ENCODE measurements around the gene GNB1L. TPM values are rescaled to one million over a fixed set of nuclear protein-coding genes. Genes with fewer than 3 reads are reported as not detected.

The GNB1L gene
- total RNA-seq, 1 experiment from 2014 or later: 12.2 TPM

GRCh38 chr22:19902245-19902715 lies 47.6 kb upstream of the GNB1L start:
- ATAC-seq: no peak
- no peaks in the 10 kb centered on the region for H3K9me3 ChIP-seq (ENCODE audit: control insufficient read depth, insufficient read depth, low read depth, low read length)
- CTCF ChIA-PET: no interaction called here
- H3K27me3 ChIP-seq (ENCODE audit: control insufficient read depth, insufficient read depth, low read length): no peaks in the 10 kb centered on the region
- peaks cover 12% of the 10 kb centered on the region for H3K4me1 ChIP-seq (ENCODE audit: control insufficient read depth, insufficient read depth, low read length)
- no peaks in the 10 kb centered on the region for H3K36me3 ChIP-seq (ENCODE audit: control insufficient read depth, insufficient read depth, low read length)
- no peak overlapping the region for H3K4me3 ChIP-seq (ENCODE audit: low read depth in 2 of 2, low read length in 2 of 2)
- BruUV-seq (replicated peaks): no TSS peak
- no peak for DNase-seq (ENCODE audit: low read depth, low spot score)
- intact Hi-C loops (cut with micrococcal nuclease; ENCODE audit: unreplicated experiment): no loop called here
- in situ Hi-C loops (cut with HindIII; ENCODE audit: low pct_unique_long_range_greater_than_20kb, low sequenced_read_pairs): no loop called here
- no peak overlapping the region for H3K27ac ChIP-seq (ENCODE audit: low read length)
- TF ChIP-seq POLR2AphosphoS5 (IDR thresholded peaks at IDR 0.05; ENCODE audit: low read depth, low read length) (no peak), TCF7L2 (IDR thresholded peaks at IDR 0.05; ENCODE audit: low read depth, low read length) (no peak), SIN3A (IDR thresholded peaks at IDR 0.05; ENCODE audit: borderline replicate concordance, insufficient read depth, low read depth, low read length) (no peak)
- TF ChIP-seq, protein P1, sequence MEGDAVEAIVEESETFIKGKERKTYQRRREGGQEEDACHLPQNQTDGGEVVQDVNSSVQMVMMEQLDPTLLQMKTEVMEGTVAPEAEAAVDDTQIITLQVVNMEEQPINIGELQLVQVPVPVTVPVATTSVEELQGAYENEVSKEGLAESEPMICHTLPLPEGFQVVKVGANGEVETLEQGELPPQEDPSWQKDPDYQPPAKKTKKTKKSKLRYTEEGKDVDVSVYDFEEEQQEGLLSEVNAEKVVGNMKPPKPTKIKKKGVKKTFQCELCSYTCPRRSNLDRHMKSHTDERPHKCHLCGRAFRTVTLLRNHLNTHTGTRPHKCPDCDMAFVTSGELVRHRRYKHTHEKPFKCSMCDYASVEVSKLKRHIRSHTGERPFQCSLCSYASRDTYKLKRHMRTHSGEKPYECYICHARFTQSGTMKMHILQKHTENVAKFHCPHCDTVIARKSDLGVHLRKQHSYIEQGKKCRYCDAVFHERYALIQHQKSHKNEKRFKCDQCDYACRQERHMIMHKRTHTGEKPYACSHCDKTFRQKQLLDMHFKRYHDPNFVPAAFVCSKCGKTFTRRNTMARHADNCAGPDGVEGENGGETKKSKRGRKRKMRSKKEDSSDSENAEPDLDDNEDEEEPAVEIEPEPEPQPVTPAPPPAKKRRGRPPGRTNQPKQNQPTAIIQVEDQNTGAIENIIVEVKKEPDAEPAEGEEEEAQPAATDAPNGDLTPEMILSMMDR (IDR thresholded peaks at IDR 0.05): no peak
- TF ChIP-seq, protein P2, sequence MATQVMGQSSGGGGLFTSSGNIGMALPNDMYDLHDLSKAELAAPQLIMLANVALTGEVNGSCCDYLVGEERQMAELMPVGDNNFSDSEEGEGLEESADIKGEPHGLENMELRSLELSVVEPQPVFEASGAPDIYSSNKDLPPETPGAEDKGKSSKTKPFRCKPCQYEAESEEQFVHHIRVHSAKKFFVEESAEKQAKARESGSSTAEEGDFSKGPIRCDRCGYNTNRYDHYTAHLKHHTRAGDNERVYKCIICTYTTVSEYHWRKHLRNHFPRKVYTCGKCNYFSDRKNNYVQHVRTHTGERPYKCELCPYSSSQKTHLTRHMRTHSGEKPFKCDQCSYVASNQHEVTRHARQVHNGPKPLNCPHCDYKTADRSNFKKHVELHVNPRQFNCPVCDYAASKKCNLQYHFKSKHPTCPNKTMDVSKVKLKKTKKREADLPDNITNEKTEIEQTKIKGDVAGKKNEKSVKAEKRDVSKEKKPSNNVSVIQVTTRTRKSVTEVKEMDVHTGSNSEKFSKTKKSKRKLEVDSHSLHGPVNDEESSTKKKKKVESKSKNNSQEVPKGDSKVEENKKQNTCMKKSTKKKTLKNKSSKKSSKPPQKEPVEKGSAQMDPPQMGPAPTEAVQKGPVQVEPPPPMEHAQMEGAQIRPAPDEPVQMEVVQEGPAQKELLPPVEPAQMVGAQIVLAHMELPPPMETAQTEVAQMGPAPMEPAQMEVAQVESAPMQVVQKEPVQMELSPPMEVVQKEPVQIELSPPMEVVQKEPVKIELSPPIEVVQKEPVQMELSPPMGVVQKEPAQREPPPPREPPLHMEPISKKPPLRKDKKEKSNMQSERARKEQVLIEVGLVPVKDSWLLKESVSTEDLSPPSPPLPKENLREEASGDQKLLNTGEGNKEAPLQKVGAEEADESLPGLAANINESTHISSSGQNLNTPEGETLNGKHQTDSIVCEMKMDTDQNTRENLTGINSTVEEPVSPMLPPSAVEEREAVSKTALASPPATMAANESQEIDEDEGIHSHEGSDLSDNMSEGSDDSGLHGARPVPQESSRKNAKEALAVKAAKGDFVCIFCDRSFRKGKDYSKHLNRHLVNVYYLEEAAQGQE (IDR thresholded peaks at IDR 0.05; ENCODE audit: insufficient read depth in 1 of 2, low read depth in 2 of 2, low read length in 1 of 2): no peak
- POLR2A ChIA-PET: no interaction called here

DNA sequence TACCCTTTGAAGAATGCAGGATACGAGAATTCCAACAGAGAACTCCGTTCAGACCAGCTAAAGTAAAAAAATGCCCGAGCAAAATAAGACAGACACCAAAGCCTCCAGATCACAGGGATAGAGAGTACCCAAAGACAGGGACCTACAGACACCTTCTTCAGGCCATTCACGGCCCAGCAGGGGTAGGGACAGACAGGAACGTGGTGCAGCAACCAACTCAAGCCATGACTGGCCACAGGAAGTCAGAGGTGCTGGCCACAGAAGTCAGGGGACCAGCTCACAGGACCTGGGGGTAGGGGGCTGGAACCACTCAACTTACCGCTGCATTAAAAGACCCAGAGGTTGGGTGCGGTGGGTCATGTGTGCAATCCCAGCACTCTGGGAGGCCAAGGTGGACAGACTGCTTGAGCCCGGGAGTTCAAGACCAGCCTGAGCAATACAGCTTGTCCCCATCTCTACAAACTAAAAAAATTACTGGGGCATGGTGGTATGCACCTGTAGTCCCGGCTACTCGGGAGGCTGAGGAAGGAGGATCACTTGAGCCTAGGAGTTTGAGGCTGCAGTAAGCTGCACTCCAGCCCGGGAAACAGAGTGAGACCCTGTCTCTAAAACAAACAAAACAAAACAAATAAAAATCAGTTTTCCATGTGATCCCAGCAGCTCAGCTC lies 47.0 kb upstream of the GNB1L start:
- ChIA-PET POLR2A (no interaction called here), CTCF (no interaction called here)
- no peak overlapping the region for H3K27ac ChIP-seq (ENCODE audit: low read length)
- BruUV-seq (replicated peaks): no TSS peak
- DNase-seq (ENCODE audit: low read depth, low spot score): no peak
- no peaks in the 10 kb centered on the region for H3K36me3 ChIP-seq (ENCODE audit: control insufficient read depth, insufficient read depth, low read length)
- in situ Hi-C loops (cut with HindIII; ENCODE audit: low pct_unique_long_range_greater_than_20kb, low sequenced_read_pairs) (no loop called here), intact Hi-C loops (cut with micrococcal nuclease; ENCODE audit: unreplicated experiment) (no loop called here)
- H3K4me1 ChIP-seq (ENCODE audit: control insufficient read depth, insufficient read depth, low read length): peaks cover 12% of the 10 kb centered on the region
- H3K4me3 ChIP-seq (ENCODE audit: low read depth in 2 of 2, low read length in 2 of 2): no peak overlapping the region
- H3K27me3 ChIP-seq (ENCODE audit: control insufficient read depth, insufficient read depth, low read length): no peaks in the 10 kb centered on the region
- H3K9me3 ChIP-seq (ENCODE audit: control insufficient read depth, insufficient read depth, low read depth, low read length): no peaks in the 10 kb centered on the region
- TF ChIP-seq POLR2AphosphoS5 (IDR thresholded peaks at IDR 0.05; ENCODE audit: low read depth, low read length) (no peak), SIN3A (IDR thresholded peaks at IDR 0.05; ENCODE audit: borderline replicate concordance, insufficient read depth, low read depth, low read length) (no peak), TCF7L2 (IDR thresholded peaks at IDR 0.05; ENCODE audit: low read depth, low read length) (no peak)
- TF ChIP-seq, protein P2 (IDR thresholded peaks at IDR 0.05; ENCODE audit: insufficient read depth in 1 of 2, low read depth in 2 of 2, low read length in 1 of 2): no peak
- TF ChIP-seq, protein P1 (IDR thresholded peaks at IDR 0.05): no peak
- ATAC-seq: no peak

Measured in Panc1 (cell line).